ENCODE results near the gene ACBD4.

Gene ACBD4

DNA sequence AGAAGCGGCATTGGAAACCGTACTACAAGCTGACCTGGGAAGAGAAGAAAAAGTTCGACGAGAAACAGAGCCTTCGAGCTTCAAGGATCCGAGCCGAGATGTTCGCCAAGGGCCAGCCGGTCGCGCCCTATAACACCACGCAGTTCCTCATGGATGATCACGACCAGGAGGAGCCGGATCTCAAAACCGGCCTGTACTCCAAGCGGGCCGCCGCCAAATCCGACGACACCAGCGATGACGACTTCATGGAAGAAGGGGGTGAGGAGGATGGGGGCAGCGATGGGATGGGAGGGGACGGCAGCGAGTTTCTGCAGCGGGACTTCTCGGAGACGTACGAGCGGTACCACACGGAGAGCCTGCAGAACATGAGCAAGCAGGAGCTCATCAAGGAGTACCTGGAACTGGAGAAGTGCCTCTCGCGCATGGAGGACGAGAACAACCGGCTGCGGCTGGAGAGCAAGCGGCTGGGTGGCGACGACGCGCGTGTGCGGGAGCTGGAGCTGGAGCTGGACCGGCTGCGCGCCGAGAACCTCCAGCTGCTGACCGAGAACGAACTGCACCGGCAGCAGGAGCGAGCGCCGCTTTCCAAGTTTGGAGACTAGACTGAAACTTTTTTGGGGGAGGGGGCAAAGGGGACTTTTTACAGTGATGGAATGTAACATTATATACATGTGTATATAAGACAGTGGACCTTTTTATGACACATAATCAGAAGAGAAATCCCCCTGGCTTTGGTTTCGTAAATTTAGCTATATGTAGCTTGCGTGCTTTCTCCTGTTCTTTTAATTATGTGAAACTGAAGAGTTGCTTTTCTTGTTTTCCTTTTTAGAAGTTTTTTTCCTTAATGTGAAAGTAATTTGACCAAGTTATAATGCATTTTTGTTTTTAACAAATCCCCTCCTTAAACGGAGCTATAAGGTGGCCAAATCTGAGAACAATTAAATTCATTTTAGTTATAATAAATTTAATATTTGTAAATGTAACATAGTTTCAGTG lies 14.5 kb downstream of the ACBD4 start:
- Histone ChIP-seq H3K27ac (peak overlapping the region; percentile 79), H3K4me3 (peak overlapping the region; percentile 83), H4K20me1 (peaks cover 34% of the 10 kb centered on the region), H3K36me3 (no peaks in the 10 kb centered on the region), H3K9me3 (no peaks in the 10 kb centered on the region), H3K4me2 (peak overlapping the region; percentile 95), H3K9ac (peak overlapping the region; percentile 85), H3K4me1 (peaks cover 39% of the 10 kb centered on the region), H3K27me3 (no peaks in the 10 kb centered on the region)
- no peak for TF ChIP-seq Cebpa-rat (IDR thresholded peaks at IDR 0.05)

DNA sequence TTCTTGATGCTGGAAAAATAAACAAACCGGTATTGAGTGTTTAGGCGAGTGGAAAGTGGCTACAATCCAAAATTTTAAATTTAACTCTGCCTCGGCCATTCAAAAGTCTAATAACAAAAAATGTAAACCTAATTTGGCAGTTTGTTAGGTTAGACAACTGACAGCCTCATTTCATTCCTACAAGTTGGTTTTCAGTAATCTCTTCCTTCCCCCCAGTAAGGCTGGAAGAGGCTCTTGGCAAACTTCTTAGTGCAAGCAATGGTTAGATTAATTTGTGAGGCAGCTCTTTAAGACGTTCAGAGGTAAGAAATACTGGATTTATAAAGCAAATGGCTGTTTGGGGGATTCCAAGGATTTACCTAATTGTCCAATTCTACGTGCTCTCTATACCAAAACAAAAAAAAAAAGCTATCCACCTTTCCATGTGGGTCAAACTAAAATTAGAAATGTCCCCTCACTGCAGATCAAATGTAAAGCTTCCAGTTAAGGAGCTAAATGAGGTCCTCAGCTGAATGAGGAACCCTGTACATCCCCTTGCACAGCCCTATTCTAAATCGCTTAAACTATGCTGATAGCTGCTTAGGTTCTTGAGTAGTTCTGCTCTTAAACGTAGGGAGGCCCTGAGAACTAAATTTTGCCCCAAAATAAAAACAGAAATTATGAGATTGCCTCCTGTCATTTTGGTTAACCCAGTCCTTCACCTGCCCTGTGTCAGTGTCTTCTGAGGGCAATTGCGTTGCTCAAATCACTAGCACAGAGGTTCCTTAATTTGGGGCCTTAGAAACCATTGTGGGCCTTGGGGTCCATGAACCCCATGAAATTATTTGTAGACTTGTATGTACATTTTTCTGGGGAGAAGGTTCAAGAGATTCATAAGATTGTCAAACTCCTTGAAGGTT lies 15.7 kb downstream of the ACBD4 start:
- Histone ChIP-seq H3K27ac (no peak overlapping the region), H3K4me3 (peak overlapping the region; percentile 83), H3K9ac (peak overlapping the region; percentile 85), H3K4me2 (peak overlapping the region; percentile 95), H3K4me1 (peaks cover 39% of the 10 kb centered on the region), H3K9me3 (no peaks in the 10 kb centered on the region), H4K20me1 (peaks cover 34% of the 10 kb centered on the region), H3K27me3 (no peaks in the 10 kb centered on the region), H3K36me3 (no peaks in the 10 kb centered on the region)
- no peak for TF ChIP-seq Cebpa-rat (IDR thresholded peaks at IDR 0.05)

DNA sequence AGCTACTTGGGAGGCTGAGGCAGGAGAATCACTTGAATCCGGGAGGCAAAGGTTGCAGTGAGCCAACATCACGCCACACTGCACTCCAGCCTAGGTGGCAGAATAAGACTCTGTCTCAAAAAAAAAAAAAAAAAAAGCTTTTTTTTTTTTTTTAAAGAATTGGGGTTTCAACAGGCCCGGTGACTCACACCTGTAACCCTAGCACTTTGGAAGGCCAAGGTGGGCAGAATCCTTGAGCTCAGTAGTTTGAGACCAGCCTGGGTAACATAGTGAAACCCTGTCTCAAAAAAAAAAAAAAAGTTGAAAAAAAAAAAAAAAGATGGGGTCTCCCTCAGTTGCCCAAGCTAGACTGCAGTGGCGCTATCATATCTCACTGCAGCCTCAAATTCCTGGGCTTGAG lies 19.5 kb downstream of the ACBD4 start:
- Histone ChIP-seq H4K20me1 (peaks cover 19% of the 10 kb centered on the region), H3K27me3 (no peaks in the 10 kb centered on the region), H3K36me3 (no peaks in the 10 kb centered on the region), H3K9me3 (no peaks in the 10 kb centered on the region), H3K9ac (no peak overlapping the region), H3K4me1 (peaks cover 55% of the 10 kb centered on the region), H3K27ac (no peak overlapping the region), H3K4me3 (no peak overlapping the region), H3K4me2 (no peak overlapping the region)
- TF ChIP-seq Cebpa-rat (IDR thresholded peaks at IDR 0.05): no peak

DNA sequence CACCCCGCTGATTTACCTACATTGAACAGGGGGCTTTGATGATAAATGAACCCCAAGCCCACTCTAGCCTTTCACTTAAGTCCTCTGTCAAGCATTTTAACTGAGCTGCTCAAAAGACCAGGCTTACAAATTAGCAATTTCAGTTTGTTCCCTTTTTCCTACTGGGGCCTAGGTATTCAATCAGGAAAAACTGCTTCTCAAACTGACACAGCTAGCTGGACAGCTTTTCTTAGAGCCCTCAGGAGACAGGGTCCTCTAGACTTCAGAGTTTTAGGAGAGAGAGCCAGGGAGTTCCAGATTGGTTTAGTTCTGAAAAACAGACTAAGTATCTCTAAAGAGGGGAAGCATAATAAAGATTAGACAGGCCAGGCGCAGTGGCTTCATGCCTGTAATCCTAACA lies 20.0 kb downstream of the ACBD4 start:
- no peak for TF ChIP-seq Cebpa-rat (IDR thresholded peaks at IDR 0.05)
- H3K9ac ChIP-seq: peak overlapping the region; percentile 8; the same call in 1 of the 2 replicates
- no peaks in the 10 kb centered on the region for H3K36me3 ChIP-seq
- peaks cover 55% of the 10 kb centered on the region for H3K4me1 ChIP-seq
- no peak overlapping the region for H3K27ac ChIP-seq
- no peak overlapping the region for H3K4me2 ChIP-seq
- H4K20me1 ChIP-seq: peaks cover 14% of the 10 kb centered on the region
- no peaks in the 10 kb centered on the region for H3K27me3 ChIP-seq
- H3K4me3 ChIP-seq: no peak overlapping the region
- no peaks in the 10 kb centered on the region for H3K9me3 ChIP-seq

DNA sequence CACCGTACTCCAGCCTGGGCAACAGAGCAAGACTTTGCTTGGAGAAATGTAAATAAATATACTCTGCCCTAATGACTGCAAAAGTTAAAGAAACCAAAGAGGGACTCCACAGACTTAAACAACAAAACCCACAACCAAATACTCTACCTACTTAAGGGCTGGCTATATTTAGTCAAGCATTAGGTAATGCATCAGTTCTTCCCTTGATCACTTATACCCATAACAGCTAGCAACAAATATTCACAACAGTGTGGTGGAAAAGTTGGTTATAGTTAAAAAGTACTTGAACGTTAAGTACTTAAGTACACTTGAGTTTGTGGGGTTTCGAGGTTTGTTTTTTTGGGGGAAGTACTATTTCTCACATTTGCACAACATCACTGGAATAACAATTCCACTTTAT lies 20.8 kb downstream of the ACBD4 start:
- H3K9me3 ChIP-seq: no peaks in the 10 kb centered on the region
- no peak overlapping the region for H3K27ac ChIP-seq
- no peaks in the 10 kb centered on the region for H3K36me3 ChIP-seq
- peaks cover 48% of the 10 kb centered on the region for H3K4me1 ChIP-seq
- H3K4me2 ChIP-seq: peak overlapping the region; percentile 16; the same call in 1 of the 2 replicates
- TF ChIP-seq Cebpa-rat (IDR thresholded peaks at IDR 0.05): no peak
- no peaks in the 10 kb centered on the region for H3K27me3 ChIP-seq
- H4K20me1 ChIP-seq: peaks cover 7% of the 10 kb centered on the region
- peak overlapping the region; percentile 8; the same call in 1 of the 2 replicates for H3K9ac ChIP-seq
- H3K4me3 ChIP-seq: no peak overlapping the region

DNA sequence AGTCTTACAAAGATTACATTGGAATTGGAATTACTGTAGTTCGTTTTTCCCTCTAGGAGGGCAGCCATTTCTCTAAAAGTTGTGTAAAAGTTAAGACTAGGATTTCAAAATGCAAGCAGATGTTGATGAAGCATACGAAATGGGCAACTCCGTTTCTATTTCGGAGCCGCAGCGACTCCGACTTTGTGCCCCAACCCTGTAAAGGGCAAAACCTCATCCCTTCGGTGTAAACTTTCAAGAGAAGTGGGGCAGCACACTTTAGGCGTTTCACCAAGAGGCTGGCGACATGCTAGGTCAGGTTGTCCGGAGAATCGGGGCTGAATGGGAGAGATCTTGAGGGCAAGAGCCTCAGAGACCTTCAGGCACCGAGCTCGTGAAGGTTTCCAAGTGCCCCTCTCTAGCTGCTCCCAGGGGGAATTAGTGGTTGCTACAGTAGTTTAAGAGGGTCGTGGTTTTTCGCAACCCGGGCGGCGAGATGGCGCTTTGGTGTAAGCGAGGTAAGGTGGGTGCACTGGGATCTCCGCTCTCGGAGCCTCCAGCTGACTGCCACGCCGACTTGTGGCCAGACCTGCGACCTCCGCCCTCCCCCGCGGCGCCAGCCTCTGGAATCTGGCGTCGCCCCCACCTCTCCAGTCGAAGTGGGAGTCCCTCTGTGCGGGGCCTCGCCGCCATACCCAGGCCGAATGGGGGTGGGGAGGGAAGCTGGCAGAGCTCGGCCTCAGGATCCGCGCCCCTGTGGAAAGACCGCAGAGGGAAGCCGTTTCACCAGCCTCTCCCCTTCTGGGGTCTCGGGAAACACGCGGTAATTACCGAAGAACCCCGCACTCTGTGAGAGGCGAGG lies 25.2 kb downstream of the ACBD4 start:
- no peaks in the 10 kb centered on the region for H4K20me1 ChIP-seq
- H3K36me3 ChIP-seq: no peaks in the 10 kb centered on the region
- peaks cover 64% of the 10 kb centered on the region for H3K4me1 ChIP-seq
- peak overlapping the region; percentile 84 for H3K4me3 ChIP-seq
- TF ChIP-seq Cebpa-rat (IDR thresholded peaks at IDR 0.05): no peak; the same call in 1 of the 2 replicates
- peak overlapping the region; percentile 85 for H3K4me2 ChIP-seq
- H3K9me3 ChIP-seq: no peaks in the 10 kb centered on the region
- H3K9ac ChIP-seq: peak overlapping the region; percentile 99
- no peaks in the 10 kb centered on the region for H3K27me3 ChIP-seq
- H3K27ac ChIP-seq: peak overlapping the region; percentile 100

DNA sequence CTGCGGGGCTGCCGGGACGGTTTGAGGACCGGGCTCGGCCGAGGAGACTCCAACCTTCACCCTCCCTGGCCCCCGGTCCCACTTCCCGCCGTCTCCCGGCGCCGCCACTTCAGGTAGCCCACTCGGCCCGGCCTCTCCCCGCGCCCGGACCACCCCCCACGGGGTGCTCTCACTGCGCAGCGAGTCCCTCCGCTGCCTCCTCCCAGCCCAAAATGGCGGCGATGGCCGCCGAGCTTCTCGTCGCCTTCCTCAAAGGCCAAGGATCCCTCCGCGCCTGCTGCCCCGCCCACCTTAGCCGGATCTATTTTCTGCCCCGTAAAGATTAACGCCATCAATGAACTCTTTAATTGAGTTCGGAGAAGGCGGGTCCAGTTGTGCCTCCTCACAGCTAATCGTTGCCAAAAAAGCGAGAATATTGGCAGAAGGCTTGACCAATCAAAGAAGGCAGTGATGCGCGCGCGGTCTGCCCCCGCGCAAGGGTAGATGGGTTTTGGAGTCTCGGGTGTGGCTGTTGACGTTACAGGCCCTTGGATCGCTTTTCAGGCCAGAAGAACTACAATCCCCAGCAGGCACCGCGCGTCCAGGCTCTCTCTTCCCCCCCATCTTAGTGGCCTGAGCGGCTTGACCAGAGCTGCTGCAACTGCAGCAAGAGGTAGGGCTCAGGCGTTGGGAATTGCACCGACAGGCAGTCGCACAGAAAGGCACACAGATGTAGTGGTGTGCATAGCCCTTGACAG lies 26.0 kb downstream of the ACBD4 start, which contains the start of gene HEXIM2:
Gene HEXIM2, plus strand, starts transcription at position 588 of the 737 bp plus-strand sequence. CDS start 919 bp downstream, outside the sequence.
- H3K4me2 ChIP-seq: peak within 1 kb of the TSS; percentile 85
- peaks cover 61% of the 10 kb centered on the region for H3K4me1 ChIP-seq

DNA sequence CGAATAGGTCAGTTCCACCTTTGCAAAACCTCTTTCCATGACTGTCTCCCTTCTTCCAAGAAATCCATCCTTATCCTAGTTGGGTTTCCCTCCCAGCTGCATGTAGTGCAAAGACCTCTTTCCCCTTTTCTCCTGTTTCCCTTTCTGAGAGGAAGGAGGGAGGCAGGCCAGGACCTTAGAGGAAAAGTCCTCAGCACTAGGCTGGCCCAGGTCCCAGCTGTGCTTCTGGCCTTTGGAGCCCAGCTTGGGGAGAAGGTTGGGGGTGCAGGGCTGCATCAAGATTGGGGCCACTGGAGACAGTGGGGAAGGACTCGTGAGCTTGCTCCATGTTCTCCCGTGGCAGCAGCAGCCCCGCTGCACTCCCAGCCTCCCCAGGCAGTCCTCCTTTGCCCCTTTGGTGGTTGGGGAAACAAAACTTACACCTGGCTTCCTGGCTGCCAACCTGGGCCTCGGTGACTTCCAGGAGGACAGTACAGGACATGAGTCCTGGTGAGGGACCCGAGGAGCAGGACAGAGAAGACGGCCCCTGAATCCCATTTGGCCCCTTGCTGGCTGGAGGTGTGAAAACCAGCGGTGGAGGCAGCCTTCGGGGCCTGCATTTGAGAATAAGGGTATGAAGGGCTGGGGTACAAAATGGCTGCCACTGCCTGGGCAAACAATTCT lies 26.7 kb downstream of the ACBD4 start:
- Histone ChIP-seq H3K36me3 (no peaks in the 10 kb centered on the region), H4K20me1 (no peaks in the 10 kb centered on the region), H3K27ac (peak overlapping the region; percentile 65), H3K4me1 (peaks cover 57% of the 10 kb centered on the region), H3K27me3 (no peaks in the 10 kb centered on the region), H3K9me3 (no peaks in the 10 kb centered on the region), H3K4me3 (peak overlapping the region; percentile 84), H3K9ac (peak overlapping the region; percentile 47), H3K4me2 (peak overlapping the region; percentile 80)
- TF ChIP-seq Cebpa-rat (IDR thresholded peaks at IDR 0.05): no peak

More for the DNA sequence above, 26.0 kb downstream of the ACBD4 start, which contains the start of gene HEXIM2:
- peak within 1 kb of the TSS; percentile 99 for H3K9ac ChIP-seq
- no peaks in the 10 kb centered on the region for H3K36me3 ChIP-seq
- H3K27me3 ChIP-seq: no peaks in the 10 kb centered on the region
- no peak for TF ChIP-seq Cebpa-rat (IDR thresholded peaks at IDR 0.05)
- no peaks in the 10 kb centered on the region for H4K20me1 ChIP-seq
- H3K9me3 ChIP-seq: no peaks in the 10 kb centered on the region
- peak within 1 kb of the TSS; percentile 100 for H3K27ac ChIP-seq
- H3K4me3 ChIP-seq: peak within 1 kb of the TSS; percentile 84
